HG03175 (cell line): ENCODE measurements around the gene SPRR3.
"Not testable (repeated sequence)": the region's sequence is repeated elsewhere in the genome, so short reads cannot be mapped to it uniquely, and the experiment has no call there.

ENCODE experiments used
- ATAC-seq: cut with Tn5 transposase; IDR thresholded peaks from one replicate; pipeline ENCODE4 v1.9.1; 2021; ENCODE audit warnings: mild to moderate bottlenecking, moderate library complexity; ENCODE audit not compliant: unreplicated experiment

Gene SPRR3

DNA sequence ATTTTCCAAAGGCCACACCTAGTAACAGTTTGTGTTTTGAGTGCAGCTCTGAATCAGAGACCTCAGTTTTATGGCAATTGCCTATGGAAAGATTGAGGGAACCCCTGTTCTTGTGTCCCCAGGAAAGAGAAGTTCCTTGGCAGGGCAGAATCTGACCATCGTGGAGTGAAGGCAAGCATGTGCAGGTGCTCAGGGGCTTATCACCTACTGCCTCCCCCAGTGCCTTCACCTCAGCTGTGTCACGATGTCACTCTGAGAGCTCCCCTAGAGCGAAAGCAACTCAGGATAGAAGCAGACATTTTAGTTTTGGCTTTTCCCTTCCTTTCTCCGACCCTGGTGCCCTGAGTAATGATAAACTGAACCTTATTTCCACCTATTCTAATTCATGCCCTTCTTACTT, 19.5 kb upstream of the SPRR3 start:
- ATAC-seq = no peak

DNA sequence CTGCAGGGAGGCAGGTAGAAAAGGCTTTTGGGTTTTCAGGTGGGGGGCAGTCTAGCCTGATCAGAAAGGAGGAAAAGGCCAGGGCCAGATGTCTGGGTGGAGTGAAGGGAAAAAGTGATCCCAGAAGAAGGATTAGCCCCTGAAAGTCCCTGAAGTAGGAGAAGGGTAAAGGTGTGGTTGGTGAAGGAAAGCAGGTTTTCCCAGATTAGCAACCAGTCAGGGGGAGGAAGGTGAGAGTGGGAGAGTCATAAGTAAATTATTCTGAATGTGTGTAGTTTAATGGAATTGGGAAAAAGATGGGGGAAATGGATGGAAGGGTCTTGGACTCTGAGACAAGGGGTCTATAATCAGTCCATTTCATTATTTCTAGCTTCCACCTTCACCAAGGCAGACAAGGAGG, 18.3 kb upstream of the SPRR3 start:
- ATAC-seq = no peak

DNA sequence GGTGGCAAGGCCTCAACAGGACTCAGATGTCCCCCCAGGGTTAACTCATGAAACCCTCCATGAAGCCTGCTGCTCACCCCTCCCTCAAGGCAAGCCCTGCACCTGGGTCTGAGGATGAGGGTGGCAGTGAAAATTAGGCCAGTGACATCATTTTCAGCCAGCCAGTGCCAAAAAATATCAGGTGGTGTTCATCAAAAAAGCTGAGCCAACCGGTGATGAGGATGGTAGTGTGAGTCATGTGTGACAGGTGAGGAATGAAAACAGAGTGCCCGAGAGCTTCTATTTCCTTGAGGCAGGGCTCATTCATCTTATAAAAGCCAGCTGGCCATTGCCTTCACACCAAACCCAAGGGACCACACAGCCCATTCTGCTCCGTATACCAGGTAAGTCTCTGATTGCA, 17.8 kb upstream of the SPRR3 start, which contains the start of gene SPRR1A:
SPRR1A (plus strand) TSS at position 339 of the 400 bp plus-strand sequence. CDS start 1,150 bp downstream, outside the sequence.
- no peak for ATAC-seq

DNA sequence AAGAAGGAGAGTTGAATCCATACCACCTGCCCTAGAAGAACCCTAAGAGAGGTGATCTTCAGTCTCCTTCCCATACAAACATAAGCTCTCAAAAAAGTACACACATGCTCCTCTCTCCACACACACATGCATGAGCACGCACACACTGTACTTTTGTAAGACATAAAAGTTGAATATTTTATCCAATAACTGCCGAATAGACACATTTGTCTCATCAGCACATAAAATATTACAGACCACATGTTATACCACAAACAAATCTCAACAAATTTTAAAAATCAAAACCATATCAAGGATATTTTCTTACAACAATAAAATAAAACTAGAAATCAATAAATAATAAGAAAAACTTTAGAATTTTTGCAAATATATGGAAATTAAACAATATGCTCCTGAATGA, 15.0 kb upstream of the SPRR3 start:
- ATAC-seq = no peak

DNA sequence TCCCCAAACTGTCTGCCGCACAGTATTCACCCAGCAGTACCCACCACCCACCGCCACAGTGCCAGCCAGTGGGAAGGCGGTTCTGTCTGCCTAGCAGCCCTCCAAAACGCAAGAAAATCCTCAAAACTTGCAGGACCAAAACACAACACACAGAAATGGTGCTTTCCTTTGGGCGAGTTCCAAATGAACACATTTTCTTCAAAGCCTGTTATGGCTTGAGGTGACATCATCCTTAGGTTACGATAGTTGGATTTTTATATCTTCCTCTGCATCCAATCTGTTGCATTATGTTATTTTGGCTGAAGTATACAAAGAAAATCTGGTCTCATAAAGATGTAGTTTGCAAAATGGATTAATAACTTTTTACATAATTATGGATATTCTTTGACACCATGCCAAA, 8.4 kb upstream of the SPRR3 start:
- ATAC-seq = no peak

DNA sequence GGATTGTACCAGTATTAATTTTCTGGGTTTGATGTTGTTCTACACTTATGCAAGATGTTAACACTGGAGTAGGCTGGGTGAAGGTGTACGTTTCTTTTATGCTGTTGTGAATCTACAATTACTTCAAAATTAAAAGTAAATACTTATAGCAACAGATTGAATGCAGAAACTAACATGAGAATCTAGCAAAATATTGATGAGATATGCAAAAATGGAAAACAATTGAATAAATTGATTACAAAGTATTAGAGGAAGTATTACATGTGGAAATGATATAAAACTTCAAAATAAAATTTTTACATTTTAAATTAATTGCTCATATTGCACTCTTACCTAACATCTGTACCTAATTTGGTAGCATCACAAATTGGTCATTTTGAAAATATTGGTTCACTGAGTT, 5.7 kb upstream of the SPRR3 start:
- no peak for ATAC-seq

DNA sequence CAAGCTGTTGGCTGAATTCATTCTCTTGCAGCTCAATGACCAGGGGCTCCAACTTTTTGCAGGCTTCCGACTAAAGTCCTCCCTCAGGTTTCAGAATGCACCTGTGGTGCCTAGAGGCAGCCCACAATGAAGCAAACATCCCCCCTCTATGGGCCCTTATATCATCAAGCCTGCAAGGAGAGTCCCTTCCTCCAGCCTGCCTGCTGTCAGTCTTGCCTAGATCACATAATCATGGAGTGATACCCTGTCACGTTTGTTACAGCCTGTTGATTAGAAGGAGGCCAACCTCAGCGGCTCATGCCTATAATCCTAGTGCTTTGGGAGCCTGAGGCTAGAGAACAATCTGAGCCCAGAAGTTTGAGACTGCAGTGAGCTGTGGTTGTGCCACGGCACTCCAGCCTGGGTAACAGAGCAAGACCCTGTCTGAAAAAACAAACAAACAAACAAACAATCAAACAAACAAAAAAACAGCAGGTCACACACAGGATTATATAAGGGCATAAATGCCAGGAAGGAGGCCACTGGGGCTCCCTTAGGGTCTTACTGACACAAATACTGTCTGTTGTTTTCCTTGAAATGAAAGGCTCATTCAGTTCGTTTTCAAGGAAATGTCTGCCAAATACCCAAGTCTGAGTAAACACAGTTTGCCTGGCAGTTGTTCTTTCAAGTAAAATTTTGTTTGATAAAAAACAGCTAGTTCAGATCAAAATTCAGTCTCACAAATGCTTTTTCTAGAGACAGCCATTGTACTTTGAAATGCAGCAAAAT, 4.7 kb upstream of the SPRR3 start:
- no peak for ATAC-seq

DNA sequence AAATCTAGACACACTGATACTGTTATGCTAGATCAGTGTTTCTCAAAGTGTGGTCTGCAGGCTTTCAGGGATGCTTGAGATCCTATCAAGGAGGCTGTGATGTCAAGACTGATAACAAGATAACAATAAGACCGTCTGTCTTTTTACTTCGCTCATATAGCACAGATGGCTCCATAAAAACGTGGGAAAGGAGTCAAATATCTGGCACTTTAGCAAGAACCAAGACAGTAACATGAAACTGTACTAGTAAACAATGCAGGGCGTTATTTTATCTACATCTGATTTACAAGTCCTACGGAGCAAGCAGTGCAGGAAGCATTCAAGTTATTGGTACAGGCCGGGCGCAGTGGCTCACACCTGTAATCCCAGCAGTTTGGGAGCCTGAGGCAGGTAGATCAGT, 3.6 kb upstream of the SPRR3 start:
- no peak for ATAC-seq

DNA sequence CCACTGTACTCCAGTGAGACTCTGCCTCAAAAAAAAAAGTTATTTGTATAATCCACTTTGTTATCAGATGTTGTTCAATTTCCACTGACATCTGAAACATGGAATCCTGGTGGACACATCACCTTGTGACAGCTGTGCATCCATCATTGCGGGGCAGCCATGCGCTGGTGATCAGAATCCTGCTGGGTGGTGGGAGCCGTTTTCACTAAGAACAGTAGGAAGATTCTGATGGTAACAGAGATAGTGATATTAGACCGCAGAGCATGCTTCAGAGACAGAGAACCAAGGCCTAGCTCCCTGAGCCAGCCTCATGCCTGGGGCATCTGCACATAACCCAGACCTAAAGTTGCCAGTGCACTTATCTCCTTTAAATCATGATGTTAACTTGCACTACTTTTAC, 3.1 kb upstream of the SPRR3 start:
- ATAC-seq = no peak

DNA sequence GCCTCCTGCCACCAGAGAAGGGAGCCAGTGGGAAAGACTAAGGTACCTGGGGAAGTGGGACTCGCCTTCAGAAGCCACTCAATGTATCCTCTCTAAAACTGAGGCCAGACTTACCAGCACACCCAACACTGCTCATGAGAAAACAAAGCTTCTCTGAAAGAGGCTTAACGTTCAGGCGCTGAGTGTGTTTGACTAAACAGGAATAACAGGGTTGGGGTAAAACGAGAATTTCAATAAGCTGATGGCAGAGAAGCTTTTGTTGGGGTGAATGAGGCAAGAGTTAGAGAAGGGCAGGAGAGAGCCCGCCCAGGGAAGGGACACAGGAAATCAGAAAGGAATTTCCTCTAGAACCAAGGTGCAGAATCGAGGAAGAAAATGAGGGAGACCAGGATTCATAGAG, 1.7 kb upstream of the SPRR3 start:
- no peak for ATAC-seq

DNA sequence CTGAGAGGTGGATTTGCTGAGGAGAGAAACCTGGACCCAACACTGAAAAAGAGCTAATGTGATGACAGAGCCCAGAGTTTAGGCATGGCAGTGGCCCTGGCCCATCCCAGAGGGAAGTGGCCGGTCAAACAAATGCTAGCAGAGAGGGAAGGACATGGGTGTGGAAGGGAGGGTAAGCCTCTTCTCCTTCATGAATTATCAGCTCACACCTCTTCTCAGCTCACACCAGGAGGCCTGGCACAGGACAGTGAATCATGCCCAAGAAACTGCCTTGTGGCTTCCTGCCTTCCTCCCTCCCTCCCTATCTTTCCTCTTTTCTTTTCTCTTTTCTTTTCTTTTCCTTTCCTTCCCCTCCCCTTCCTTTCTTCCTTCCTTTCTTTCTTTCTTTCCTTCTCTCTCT, 1.3 kb upstream of the SPRR3 start:
- no peak for ATAC-seq

DNA sequence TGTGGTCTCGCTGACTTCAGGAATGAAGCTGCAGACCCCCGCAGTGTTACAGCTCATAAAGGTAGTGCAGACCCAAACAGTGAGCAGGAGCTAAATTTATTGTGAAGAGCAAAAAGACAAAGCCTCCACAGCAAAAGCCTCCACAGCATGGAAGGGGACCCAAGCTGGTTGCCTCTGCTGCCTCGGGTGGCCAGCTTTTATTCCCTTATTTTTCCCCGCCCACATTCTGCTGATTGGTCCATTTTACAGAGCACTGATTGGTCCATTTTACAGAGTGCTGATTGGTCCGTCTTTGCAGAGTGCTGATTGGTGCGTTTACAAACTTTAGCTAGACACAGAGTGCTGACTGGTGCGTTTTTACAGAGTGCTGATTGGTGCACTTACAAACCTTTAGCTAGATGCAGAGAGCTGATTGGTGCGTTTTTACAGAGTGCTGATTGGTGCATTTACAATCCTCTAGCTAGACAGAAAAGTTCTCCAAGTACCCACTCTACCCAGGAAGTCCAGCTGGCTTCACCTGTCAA, 9.7 kb downstream of the SPRR3 start:
- ATAC-seq = not testable (repeated sequence)

DNA sequence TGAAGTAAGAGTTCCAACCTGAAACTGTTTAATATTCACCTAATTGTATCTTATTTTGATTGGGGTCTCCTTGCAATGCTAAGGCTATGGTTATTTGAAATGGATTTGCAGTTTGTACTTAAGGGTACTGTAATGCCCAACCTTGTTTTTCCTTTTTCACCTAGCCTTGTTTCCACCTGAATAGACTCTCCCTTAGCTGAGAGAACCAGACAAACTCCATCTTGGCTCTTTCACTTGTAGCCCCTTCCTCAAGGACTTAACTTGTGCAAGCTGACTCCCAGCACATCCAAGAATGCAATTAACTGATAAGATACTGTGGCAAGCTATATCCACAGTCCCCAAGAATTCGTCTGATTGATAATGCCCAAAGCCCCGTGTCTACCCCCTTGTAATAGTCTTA, 20.3 kb downstream of the SPRR3 start:
- not testable (repeated sequence) for ATAC-seq

DNA sequence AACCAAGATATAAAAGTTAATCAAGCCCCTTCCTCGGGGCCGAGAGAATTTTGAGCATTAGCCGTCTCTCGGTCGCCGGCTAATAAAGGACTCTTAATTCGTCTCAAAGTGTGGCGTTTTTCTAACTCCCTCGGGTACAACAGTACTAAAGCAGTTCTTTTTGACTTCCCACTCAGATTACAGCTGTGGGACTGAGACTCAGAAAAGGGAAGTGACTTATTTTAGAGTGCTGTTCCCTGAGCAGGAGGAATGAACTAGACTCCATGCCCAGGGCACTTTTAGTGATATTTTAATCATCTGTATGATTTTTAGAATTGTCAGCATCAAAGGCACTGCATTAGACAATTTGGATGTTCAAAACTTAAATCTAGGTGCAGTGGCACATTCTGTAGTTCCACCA, 20.8 kb downstream of the SPRR3 start:
- ATAC-seq = not testable (repeated sequence)

DNA sequence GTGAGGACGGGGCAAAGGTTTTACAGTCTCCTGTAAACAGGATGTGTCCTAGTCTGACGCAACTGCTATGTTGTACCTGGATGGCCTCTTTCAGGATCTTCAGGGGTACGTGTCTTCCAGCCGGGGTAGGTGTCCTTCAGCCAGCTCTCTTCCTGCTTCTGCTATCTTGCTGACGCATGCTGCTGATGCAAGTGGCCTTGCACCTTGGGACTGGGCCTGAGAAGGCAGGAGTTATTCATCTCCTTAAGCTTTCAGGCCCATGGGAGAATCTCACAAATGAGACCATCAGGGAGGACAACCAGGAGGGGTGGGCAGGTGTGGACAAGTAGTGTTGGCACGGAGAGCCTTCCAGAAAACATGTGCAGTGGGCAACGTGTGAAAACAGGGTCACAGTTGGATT, 21.6 kb downstream of the SPRR3 start:
- no peak for ATAC-seq

DNA sequence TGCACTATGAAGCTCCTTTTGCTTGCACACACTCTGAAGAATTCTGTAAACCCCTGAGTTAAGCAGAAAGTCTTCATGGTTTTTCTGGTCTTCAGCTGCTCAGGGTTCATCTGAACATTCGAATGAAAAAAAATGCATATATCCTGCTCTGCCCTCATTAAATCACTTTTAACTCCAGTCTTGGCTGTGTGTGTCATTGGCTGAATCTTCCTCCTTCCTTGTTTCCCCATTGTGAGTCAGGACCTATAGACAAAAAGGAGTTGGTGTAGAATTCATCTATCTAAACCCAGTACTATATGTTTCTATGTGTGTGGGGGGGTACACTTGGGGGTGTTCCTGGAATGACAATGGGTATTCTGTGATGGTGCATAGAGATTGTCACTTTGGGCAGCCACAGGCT, 22.9 kb downstream of the SPRR3 start:
- ATAC-seq = no peak

DNA sequence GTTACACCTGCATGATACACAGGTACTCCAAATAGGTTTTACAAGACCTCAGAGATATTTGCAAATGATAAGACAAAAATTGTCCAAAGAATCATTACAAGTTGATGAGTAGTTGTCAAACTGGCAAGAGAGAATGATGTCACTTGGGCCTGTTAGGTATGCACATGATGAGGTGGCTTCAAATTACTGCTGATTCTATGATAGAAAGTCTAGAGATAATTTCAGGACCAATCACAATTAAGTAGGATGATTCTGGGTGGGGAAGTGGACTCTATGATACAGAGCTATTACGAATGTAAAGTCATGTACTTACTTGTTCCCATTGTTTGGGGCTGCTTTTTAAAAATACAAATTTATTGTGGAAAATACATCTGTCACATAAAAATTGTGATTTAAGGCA, 24.2 kb downstream of the SPRR3 start:
- ATAC-seq = no peak

DNA sequence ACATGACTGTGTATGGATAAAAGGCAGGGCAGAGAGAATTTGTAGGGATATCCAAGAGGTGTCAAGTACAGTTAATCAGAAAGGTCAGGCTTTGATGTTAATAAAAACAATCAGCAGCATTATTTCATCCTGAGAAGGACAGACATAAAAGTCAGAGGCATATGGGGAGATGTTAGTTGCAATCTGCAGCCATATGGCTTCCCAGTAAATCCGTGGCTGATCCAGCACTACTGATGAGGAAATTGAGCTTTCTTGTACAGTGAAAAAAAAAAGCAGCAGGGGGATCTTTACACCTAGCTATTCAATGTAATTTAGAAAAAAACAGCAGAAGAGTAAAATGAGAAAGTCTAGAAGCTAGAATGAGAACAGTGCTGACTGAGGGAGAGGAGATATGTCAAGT, 27.2 kb downstream of the SPRR3 start:
- no peak for ATAC-seq

DNA sequence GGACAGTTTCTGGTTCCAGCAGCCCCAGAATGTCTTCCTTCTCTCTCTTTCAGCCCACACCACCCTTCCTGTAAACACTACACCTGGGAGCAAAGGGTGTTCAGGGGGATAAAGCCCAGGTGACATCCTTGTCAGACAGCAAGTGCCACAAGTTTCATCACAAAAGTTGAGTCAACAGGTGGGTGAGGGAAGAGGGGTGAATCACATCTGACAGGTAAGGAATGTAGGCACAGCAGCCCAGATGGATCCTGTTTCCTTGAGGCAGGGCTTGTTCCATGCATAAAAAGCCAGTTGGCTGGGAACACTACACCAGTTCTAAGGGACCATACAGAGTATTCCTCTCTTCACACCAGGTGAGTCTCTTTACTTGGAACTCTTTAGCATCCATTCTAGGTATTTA, 29.3 kb downstream of the SPRR3 start, which contains the start of gene SPRR1B:
SPRR1B (plus strand) TSS at position 309 of the 400 bp plus-strand sequence. CDS start 1,143 bp downstream, outside the sequence.
- no peak for ATAC-seq

DNA sequence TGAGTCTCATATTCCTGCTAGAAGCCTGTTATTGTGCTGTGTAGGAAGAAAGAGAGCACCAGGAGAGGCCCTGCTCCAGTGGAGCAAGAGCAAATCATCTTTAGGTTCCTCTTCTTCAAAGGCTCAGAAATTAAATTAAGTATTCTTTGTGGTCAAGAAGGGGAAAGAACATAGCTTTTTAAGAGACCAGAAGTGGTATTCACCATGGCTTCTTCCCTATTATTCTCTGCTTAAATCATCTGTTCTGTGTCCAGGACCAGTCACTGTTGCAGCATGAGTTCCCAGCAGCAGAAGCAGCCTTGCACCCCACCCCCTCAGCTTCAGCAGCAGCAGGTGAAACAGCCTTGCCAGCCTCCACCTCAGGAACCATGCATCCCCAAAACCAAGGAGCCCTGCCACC, 30.5 kb downstream of the SPRR3 start:
- no peak for ATAC-seq

DNA sequence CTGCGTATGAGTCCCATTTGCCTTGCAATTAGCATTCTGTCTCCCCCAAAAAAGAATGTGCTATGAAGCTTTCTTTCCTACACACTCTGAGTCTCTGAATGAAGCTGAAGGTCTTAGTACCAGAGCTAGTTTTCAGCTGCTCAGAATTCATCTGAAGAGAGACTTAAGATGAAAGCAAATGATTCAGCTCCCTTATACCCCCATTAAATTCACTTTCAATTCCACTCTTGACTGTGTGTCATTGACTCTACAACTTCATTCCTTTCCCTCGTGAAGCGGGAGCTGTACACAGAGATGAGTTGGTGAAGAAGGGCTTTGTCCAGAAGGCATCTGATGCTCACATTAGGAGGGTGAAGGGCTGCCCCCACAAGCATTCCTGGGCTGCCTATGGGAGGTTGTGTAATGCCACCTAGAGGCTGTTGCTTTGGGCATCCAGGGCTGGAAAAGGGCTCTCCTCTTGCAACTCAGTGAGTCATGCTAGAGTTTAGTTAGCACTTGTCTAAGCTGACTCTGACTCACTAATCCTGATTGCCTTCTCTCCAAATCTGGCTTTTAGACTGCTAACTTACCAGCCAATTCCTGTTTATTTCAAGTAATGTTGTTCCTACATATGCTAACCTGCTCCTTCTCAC, 31.2 kb downstream of the SPRR3 start:
- ATAC-seq = no peak

DNA sequence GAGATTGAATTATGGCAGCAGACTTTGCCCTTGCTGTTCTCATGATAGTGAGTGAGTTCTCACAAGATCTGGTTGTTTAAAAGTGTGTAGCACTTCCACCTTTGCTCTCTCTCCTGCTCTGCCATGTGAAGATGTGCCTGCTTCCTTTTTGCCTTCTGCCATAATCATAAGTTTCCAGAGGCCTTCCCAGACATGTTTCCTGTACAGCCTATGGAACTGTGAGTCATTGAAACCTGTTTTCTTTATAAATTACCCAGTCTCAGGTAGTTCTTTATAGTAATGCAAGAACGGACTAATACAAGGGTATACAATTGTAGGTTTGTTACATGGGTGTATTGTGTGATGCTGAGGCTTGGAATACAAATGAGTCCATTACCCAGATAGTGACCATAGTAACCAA, 33.7 kb downstream of the SPRR3 start:
- ATAC-seq = no peak
